B cell (primary cell): ENCODE results near the gene ANAPC5. TPM values are rescaled to one million over a fixed set of nuclear protein-coding genes. Genes with fewer than 3 reads are reported as not detected.

Experiments used
- ATAC-seq: fragments of 200-7000 bp; cut with Tn5 transposase; one replicate; pipeline ENCODE4 v1.10.0; 2021; ENCODE audit warnings: low read depth, mild to moderate bottlenecking, moderate number of reproducible peaks, moderate library complexity
- CTCF ChIA-PET: fragments of 350-600 bp; sonication (Branson Sonifier 250); formaldehyde crosslinking; loops from one replicate; lab custom pipeline; 2021; ENCODE audit warnings: antibody characterized with exemption, inconsistent platforms; lab: Charles Lee
- POLR2A ChIA-PET: fragments of 350-600 bp; sonication (Branson Sonifier 250); formaldehyde crosslinking; loops from one replicate; lab custom pipeline; 2021; ENCODE audit warnings: antibody characterized with exemption; lab: Charles Lee
- DNase-seq: peaks from one replicate; pipeline ENCODE4 v3.0.0; 2013
- H2AFZ ChIP-seq: 2 replicates; pipeline ENCODE4 v1.6.1; 2012; ENCODE audit warnings: mild to moderate bottlenecking, low read depth, low read length; ENCODE audit not compliant: insufficient read depth, poor library complexity, severe bottlenecking
- H3K27ac ChIP-seq, 2 donors: 1 replicate in 1 of 2; 2 replicates in 1 of 2; pipeline ENCODE4 v1.5.1; 2012 to 2013; ENCODE audit warnings: low read length in 2 of 2, mild to moderate bottlenecking in 2 of 2, moderate library complexity in 1 of 2
- H3K27me3 ChIP-seq, 4 experiments: fragments of 200-600 bp in 1 of 4; sonication (generic) in 1 of 4; replicated peaks in 1 of 4; 1 replicate in 2 of 4; 2 replicates in 2 of 4; pipeline versions ENCODE4 v1.6.1 to v1.7.0; 2013 to 2016; ENCODE audit warnings: low read length in 3 of 4, mild to moderate bottlenecking in 2 of 4, mixed read lengths in 1 of 4, moderate library complexity in 1 of 4; ENCODE audit not compliant: insufficient read depth in 4 of 4, control insufficient read depth in 3 of 4; ENCODE audit errors: control extremely low read depth in 1 of 4
- H3K36me3 ChIP-seq, 2 experiments: replicated peaks in 1 of 2; 1 replicate in 1 of 2; 2 replicates in 1 of 2; pipeline versions ENCODE4 v1.6.1 to v1.7.1; 2013; ENCODE audit warnings: low read length in 1 of 2; ENCODE audit not compliant: insufficient read depth in 2 of 2, control insufficient read depth in 1 of 2; ENCODE audit errors: control extremely low read depth in 1 of 2, extremely low read depth in 1 of 2
- H3K4me1 ChIP-seq, 2 donors: fragments of 200-600 bp in 1 of 2; sonication (generic) in 1 of 2; 1 replicate in 1 of 2; 2 replicates in 1 of 2; pipeline versions ENCODE4 v1.5.1 to v1.6.1; 2013 to 2017; ENCODE audit warnings: low read length in 2 of 2; ENCODE audit not compliant: control insufficient read depth in 2 of 2, insufficient read depth in 2 of 2
- H3K4me2 ChIP-seq: replicated peaks from 2 replicates; pipeline ENCODE3; 2012; ENCODE audit warnings: mild to moderate bottlenecking, low read depth, low read length; ENCODE audit not compliant: poor library complexity, severe bottlenecking
- H3K4me3 ChIP-seq, 5 experiments: fragments of 200-600 bp in 1 of 5; sonication (generic) in 1 of 5; 1 replicate in 3 of 5; 2 replicates in 2 of 5; pipeline versions ENCODE4 v1.5.1 to v1.7.0; 2011 to 2016; ENCODE audit warnings: low read length in 4 of 5, mild to moderate bottlenecking in 4 of 5, low read depth in 2 of 5, control low read depth in 1 of 5, moderate library complexity in 1 of 5; ENCODE audit not compliant: insufficient read depth in 1 of 5; ENCODE audit errors: control extremely low read depth in 1 of 5, extremely low read depth in 1 of 5
- H3K79me2 ChIP-seq: fragments of 200-600 bp; sonication (generic); one replicate; pipeline ENCODE4 v1.6.0; 2016; ENCODE audit warnings: low read length; ENCODE audit not compliant: control insufficient read depth, insufficient read depth
- H3K9ac ChIP-seq: fragments of 200-600 bp; sonication (generic); 2 replicates; pipeline ENCODE4 v1.6.1; 2017; ENCODE audit warnings: mild to moderate bottlenecking, low read length, moderate library complexity
- H3K9me3 ChIP-seq, 3 donors: one replicate each; pipeline versions ENCODE4 v1.6.1 to v1.7.1; 2013; ENCODE audit warnings: low read length in 2 of 3; ENCODE audit not compliant: control insufficient read depth in 2 of 3, insufficient read depth in 1 of 3; ENCODE audit errors: control extremely low read depth in 1 of 3
- H4K20me1 ChIP-seq: 2 replicates; pipeline ENCODE4 v1.6.0; 2012; ENCODE audit warnings: mild to moderate bottlenecking, low read length; ENCODE audit not compliant: insufficient read depth, control insufficient read depth, poor library complexity, severe bottlenecking
- H3K27ac Mint-ChIP-seq: one replicate; pipeline ENCODE4 v1.8.0; 2021; ENCODE audit warnings: mixed read lengths
- H3K27me3 Mint-ChIP-seq: one replicate; pipeline ENCODE4 v1.8.0; 2021; ENCODE audit warnings: mixed read lengths
- H3K4me1 Mint-ChIP-seq: one replicate; pipeline ENCODE4 v1.8.0; 2021; ENCODE audit warnings: mixed read lengths
- H3K4me3 Mint-ChIP-seq: one replicate; pipeline ENCODE4 v1.8.0; 2021; ENCODE audit warnings: mixed read lengths
- H3K9me3 Mint-ChIP-seq: one replicate; pipeline ENCODE4 v1.8.0; 2022; ENCODE audit warnings: mixed read lengths; ENCODE audit not compliant: insufficient read depth
- EZH2 ChIP-seq: IDR thresholded peaks from 2 replicates; pipeline ENCODE4 v1.6.1; 2012; ENCODE audit warnings: borderline replicate concordance, low read depth, mild to moderate bottlenecking, moderate library complexity, low read length; ENCODE audit not compliant: insufficient read depth, poor library complexity, severe bottlenecking
- WGBS: methylation state at CpG from one replicate; pipeline ENCODE4 v1.1.5; 2013; ENCODE audit warnings: missing lambda C conversion rate; ENCODE audit not compliant: insufficient coverage; 5-methylcytosine and 5-hydroxymethylcytosine counted together
- intact Hi-C: fragments of 100-400 bp; cut with micrococcal nuclease; formaldehyde crosslinking; loops from one replicate; pipeline ENCODE4 v1.10.0; 2022
- polyA plus RNA-seq: library from polyadenylated mRNA; depleted of rRNA; stranded (reverse); fragments of >200 nt; gene quantifications from 2 replicates; pipeline ENCODE4 v1.2.3, GENCODE V29; 2012
- total RNA-seq, 2 donors: library from RNA; stranded (reverse); fragments of 120-200 nt in 1 of 2; gene quantifications; 1 replicate in 1 of 2; 2 replicates in 1 of 2; pipeline versions ENCODE4 v1.2.3 to v1.2.4, GENCODE V29; 2013 to 2022
- TF ChIP-seq, protein P1 (sequence below): fragments of 200-600 bp; IDR thresholded peaks from one replicate; pipeline ENCODE4 v1.8.0; 2022; ENCODE audit warnings: antibody characterized with exemption, mild to moderate bottlenecking

ANAPC5 gene
- total and polyA plus RNA-seq, 2 donors (not counting 1 experiment from before 2014, with no cell fraction given): 150 to 171 TPM

DNA sequence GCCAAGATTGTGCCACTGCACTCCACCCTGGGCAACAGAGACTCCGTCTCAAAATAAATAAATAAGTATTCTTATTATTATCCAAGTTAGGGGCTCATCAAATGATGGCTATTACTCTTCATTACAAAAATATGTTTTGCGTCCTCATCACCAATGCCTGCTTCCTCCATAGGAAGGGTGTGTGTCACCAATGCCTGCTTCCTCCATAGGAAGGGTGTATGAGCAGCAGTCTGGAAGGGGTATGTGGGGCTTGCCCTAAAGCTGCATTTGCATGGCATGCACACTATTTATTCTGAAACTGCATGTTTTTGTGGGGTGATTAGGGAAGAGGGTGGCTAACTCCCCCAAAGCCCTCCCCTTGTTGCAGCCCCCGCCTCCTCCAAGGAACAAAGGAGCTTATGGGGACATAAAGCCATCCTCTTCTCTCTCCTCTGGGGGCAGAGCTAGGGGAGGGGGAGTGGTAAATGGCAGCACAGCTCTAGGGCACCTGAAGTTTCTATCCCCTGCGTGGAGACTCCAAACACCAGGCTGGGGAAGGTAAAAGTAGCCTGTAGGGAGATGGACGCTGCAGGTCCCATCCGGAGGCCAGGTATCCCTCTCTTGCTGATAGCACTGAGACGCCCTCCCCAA lies 57.0 kb downstream of the ANAPC5 start:
- H3K4me1 Mint-ChIP-seq: peaks cover 24% of the 10 kb centered on the region
- H3K27me3 ChIP-seq: no peaks in the 10 kb centered on the region
- 10% methylated on average over 3 of the region's 7 CpGs for WGBS
- peak overlapping the region; percentile 57 to 88 (median 78) for H3K4me3 ChIP-seq
- peak overlapping the region; percentile 84 for H3K27ac Mint-ChIP-seq
- H3K9ac ChIP-seq: peak overlapping the region; percentile 91
- H3K27ac ChIP-seq: no peak overlapping the region
- no peaks in the 10 kb centered on the region for H3K9me3 Mint-ChIP-seq
- peak overlapping the region; percentile 92 for H2AFZ ChIP-seq
- ATAC-seq (no peak), DNase-seq (no peak)
- intact Hi-C loops: no loop called here
- ChIA-PET CTCF (interaction anchor here (0.6 to 1.0 kb wide), 2 partner anchors 11 to 86 kb away, joined by 3 read pairs; no protein-coding TSS in a partner anchor), POLR2A (no interaction called here)
- H3K36me3 ChIP-seq: no peaks in the 10 kb centered on the region
- no peaks in the 10 kb centered on the region for H3K9me3 ChIP-seq
- peaks cover 32% of the 10 kb centered on the region for H3K79me2 ChIP-seq
- peaks cover 15 to 30% of the 10 kb centered on the region in 2 donors for H3K4me1 ChIP-seq
- peaks cover 5% of the 10 kb centered on the region for H4K20me1 ChIP-seq
- TF ChIP-seq, protein P1, sequence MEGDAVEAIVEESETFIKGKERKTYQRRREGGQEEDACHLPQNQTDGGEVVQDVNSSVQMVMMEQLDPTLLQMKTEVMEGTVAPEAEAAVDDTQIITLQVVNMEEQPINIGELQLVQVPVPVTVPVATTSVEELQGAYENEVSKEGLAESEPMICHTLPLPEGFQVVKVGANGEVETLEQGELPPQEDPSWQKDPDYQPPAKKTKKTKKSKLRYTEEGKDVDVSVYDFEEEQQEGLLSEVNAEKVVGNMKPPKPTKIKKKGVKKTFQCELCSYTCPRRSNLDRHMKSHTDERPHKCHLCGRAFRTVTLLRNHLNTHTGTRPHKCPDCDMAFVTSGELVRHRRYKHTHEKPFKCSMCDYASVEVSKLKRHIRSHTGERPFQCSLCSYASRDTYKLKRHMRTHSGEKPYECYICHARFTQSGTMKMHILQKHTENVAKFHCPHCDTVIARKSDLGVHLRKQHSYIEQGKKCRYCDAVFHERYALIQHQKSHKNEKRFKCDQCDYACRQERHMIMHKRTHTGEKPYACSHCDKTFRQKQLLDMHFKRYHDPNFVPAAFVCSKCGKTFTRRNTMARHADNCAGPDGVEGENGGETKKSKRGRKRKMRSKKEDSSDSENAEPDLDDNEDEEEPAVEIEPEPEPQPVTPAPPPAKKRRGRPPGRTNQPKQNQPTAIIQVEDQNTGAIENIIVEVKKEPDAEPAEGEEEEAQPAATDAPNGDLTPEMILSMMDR: no peak
- TF ChIP-seq EZH2: no peak
- H3K4me3 Mint-ChIP-seq: peak overlapping the region; percentile 90
- peak overlapping the region; percentile 100 for H3K4me2 ChIP-seq
- no peaks in the 10 kb centered on the region for H3K27me3 Mint-ChIP-seq

DNA sequence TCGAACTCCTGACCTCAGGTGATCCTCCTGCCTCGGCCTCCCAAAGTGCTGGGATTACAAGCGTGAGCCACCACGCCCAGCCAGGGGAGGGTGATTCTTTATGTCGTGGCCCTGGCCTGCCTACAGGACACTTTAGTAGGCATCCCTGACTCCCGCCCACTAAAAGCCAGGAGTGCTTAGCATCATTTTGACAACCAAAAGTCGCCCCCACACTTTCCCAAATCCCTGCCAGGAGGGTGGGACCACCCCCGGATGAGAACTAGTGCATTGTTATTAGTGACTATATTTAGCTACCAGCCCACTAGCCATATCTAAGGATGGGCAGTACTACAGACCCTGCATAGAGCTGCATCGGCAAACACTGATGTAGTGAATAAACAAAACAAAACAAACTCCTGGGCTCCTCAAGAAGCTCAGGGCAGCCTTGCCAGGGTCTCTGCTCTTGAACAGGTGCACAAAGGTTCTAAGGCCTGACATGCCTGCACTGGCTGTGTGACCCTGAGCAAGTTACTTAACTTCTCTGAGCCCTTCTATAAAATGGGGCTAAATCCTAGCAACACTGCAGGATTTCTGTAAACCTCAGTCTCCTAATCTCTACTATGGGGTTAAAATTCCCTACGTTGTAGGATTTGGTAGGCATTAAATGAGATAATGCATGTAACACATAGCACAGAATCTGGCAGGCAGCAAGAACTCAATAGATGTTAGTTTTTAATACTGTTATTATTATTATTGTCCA lies 57.9 kb downstream of the ANAPC5 start:
- H3K4me3 Mint-ChIP-seq: no peak overlapping the region
- H3K4me1 ChIP-seq: peaks cover 15 to 30% of the 10 kb centered on the region in 2 donors
- WGBS: 100% methylated on average over 5 of the region's 10 CpGs
- TF ChIP-seq, protein P1: no peak
- TF ChIP-seq EZH2: no peak
- H3K4me1 Mint-ChIP-seq: peaks cover 24% of the 10 kb centered on the region
- H2AFZ ChIP-seq: no peak overlapping the region
- H3K27me3 ChIP-seq: no peaks in the 10 kb centered on the region
- DNase-seq (no peak), ATAC-seq (no peak)
- ChIA-PET CTCF (no interaction called here), POLR2A (no interaction called here)
- H3K36me3 ChIP-seq: no peaks in the 10 kb centered on the region
- no peaks in the 10 kb centered on the region for H3K9me3 ChIP-seq
- peaks cover 5% of the 10 kb centered on the region for H4K20me1 ChIP-seq
- no peak overlapping the region for H3K9ac ChIP-seq
- no peak overlapping the region for H3K4me3 ChIP-seq
- no peak overlapping the region for H3K27ac ChIP-seq
- peaks cover 32% of the 10 kb centered on the region for H3K79me2 ChIP-seq
- H3K9me3 Mint-ChIP-seq: no peaks in the 10 kb centered on the region
- H3K27ac Mint-ChIP-seq: no peak overlapping the region
- intact Hi-C loops: no loop called here
- no peak overlapping the region for H3K4me2 ChIP-seq
- H3K27me3 Mint-ChIP-seq: no peaks in the 10 kb centered on the region
